Vagina (tissue), 2 donors: Measurements from ENCODE around the gene ANKRD10. TPM values are rescaled to one million over a fixed set of nuclear protein-coding genes. Genes with fewer than 3 reads are reported as not detected.

Experiments used
- DNase-seq, 2 donors: peaks; one replicate each; pipeline ENCODE4 v3.0.0-alpha.2; 2017; ENCODE audit errors: extremely low spot score in 2 of 2
- H3K27ac ChIP-seq: fragments of 200-600 bp; sonication (generic); one replicate; pipeline ENCODE4 v1.5.1; 2019
- H3K27me3 ChIP-seq: fragments of 200-600 bp; sonication (generic); one replicate; pipeline ENCODE4 v1.5.1; 2019
- H3K36me3 ChIP-seq, 2 donors: fragments of 200-600 bp; sonication (generic); one replicate each; pipeline ENCODE4 v1.5.1; 2017 to 2019
- H3K4me1 ChIP-seq: fragments of 200-600 bp; sonication (generic); one replicate; pipeline ENCODE4 v1.5.1; 2019
- H3K4me3 ChIP-seq, 2 donors: fragments of 200-600 bp; sonication (generic); 1 replicate in 1 of 2; 2 replicates in 1 of 2; pipeline ENCODE4 v1.5.1; 2016 to 2019
- H3K9me3 ChIP-seq: fragments of 200-600 bp; sonication (generic); one replicate; pipeline ENCODE4 v1.5.1; 2019
- POLR2A ChIP-seq, 2 donors: fragments of 450-650 bp; IDR thresholded peaks; one replicate each; pipeline ENCODE4 v1.6.1; 2017; ENCODE audit warnings: antibody characterized with exemption in 2 of 2, mild to moderate bottlenecking in 2 of 2, moderate library complexity in 2 of 2
- POLR2AphosphoS5 ChIP-seq, 2 donors: sonication (generic); formaldehyde crosslinking; IDR thresholded peaks; one replicate each; pipeline ENCODE4 v1.9.0; 2017; ENCODE audit warnings: antibody characterized with exemption in 2 of 2, mild to moderate bottlenecking in 2 of 2, low read depth in 1 of 2; ENCODE audit not compliant: insufficient read depth in 1 of 2
- intact Hi-C: fragments of 100-400 bp; cut with DNase I; formaldehyde crosslinking; loops from one replicate; pipeline ENCODE4 v1.15.1; 2023
- total RNA-seq: library from RNA; depleted of rRNA; stranded (reverse); fragments of >200 nt; gene quantifications from one replicate; pipeline ENCODE4 v1.2.3, GENCODE V29; 2016
- TF ChIP-seq, protein P1 (sequence below), 3 experiments: fragments of 450-650 bp in 2 of 3; fragments of 200-600 bp in 1 of 3; sonication (generic) in 1 of 3; IDR thresholded peaks; one replicate each; pipeline ENCODE4 v1.5.1; 2017 to 2019; ENCODE audit warnings: antibody characterized with exemption in 3 of 3, mild to moderate bottlenecking in 2 of 3, moderate library complexity in 2 of 3

ANKRD10 gene
- total RNA-seq, 1 donor from 2014 or later, result 114 TPM

DNA sequence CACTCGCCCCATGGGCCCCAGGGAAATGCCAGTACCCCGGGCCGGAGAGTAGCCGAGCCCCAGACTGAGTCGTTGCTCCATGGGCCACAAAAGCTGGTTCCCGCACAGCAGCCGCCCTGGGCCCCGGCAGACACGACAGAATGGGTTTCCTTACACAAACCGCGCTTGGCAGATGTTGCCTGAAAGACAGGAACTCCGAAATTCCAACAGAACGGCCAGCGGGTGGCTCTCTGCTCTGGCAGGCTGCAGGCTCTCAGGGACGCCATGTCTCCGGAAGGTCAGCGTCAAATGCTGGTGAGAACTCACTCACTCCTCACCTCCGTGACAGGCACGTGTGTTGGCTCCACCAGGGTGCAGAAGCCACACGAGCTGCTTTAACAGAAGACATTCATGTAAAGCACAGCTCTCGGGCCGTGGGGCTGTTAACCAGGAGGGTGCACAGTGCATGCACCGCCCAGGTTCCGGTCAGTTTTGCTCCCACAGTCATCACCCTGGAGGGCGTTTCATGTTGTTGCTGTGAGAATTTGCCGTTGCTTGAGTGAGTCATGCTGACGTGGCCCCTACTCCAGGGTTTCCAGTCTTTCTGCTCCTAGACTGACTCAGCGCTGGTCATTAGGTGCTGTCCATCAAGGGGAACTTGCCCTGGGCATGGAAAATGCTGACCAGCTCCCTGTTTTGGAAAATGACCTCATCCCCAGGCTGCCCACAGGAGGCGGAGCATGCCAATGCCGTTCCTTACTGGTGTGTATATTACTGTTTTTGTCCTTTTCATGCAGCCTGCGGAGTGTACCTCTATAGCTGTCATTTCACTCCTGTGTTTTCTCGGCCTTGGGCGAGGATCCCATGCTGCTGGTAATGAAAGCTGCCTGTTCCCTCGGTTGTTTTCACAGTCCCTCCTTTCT lies 44.8 kb downstream of the ANKRD10 start:
- TF ChIP-seq POLR2A (IDR thresholded peaks at IDR 0.05), result no peak
- peak; percentile 89 to 94 for TF ChIP-seq POLR2AphosphoS5 (IDR thresholded peaks at IDR 0.05; ENCODE audit: insufficient read depth in 1 of 2, low read depth in 1 of 2)
- TF ChIP-seq, protein P1, sequence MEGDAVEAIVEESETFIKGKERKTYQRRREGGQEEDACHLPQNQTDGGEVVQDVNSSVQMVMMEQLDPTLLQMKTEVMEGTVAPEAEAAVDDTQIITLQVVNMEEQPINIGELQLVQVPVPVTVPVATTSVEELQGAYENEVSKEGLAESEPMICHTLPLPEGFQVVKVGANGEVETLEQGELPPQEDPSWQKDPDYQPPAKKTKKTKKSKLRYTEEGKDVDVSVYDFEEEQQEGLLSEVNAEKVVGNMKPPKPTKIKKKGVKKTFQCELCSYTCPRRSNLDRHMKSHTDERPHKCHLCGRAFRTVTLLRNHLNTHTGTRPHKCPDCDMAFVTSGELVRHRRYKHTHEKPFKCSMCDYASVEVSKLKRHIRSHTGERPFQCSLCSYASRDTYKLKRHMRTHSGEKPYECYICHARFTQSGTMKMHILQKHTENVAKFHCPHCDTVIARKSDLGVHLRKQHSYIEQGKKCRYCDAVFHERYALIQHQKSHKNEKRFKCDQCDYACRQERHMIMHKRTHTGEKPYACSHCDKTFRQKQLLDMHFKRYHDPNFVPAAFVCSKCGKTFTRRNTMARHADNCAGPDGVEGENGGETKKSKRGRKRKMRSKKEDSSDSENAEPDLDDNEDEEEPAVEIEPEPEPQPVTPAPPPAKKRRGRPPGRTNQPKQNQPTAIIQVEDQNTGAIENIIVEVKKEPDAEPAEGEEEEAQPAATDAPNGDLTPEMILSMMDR (IDR thresholded peaks at IDR 0.05), result peak in 1 of 3 experiments; percentile 30
- Histone ChIP-seq H3K27ac (peak overlapping the region; percentile 86), H3K36me3 (no peaks in the 10 kb centered on the region), H3K4me3 (peak overlapping the region; percentile 20), H3K9me3 (no peaks in the 10 kb centered on the region), H3K4me1 (peaks cover 43% of the 10 kb centered on the region), H3K27me3 (no peaks in the 10 kb centered on the region)
- DNase-seq, result peak in 1 of 2 donors; percentile 98
- intact Hi-C loops, result no loop called here

DNA sequence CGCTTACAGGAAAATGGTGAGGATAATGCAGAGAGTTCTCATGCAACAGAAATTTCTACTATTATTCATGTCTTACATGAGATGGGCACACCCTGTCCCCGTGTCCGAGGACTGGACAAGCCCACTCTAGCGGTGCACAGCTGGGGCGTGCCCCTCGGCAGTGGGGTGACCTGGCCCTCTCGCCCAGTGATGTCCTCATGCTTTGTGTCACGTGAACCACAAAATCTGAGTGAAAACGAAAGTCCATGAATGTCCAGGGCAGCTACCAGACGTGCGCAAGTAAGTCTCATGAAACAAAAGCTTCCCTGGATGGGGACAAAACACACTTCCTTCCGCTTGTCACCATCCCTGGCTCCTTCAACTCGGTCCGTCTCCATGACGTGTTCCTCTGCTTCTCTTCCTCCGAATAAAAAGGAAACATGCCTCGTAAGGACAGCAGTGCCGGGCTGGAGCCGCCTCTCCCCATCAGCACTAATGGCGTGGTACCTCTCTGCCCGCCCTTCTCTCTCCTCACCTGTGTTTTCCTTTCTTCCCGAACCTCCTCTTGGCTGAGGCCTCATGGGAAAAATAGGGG lies 45.6 kb downstream of the ANKRD10 start:
- Histone ChIP-seq H3K36me3 (no peaks in the 10 kb centered on the region), H3K27me3 (no peaks in the 10 kb centered on the region), H3K4me3 (peak overlapping the region; percentile 20), H3K4me1 (peaks cover 36% of the 10 kb centered on the region), H3K9me3 (no peaks in the 10 kb centered on the region), H3K27ac (peak overlapping the region; percentile 86)
- TF ChIP-seq, protein P1 (IDR thresholded peaks at IDR 0.05), result no peak
- TF ChIP-seq POLR2AphosphoS5 (IDR thresholded peaks at IDR 0.05; ENCODE audit: insufficient read depth in 1 of 2, low read depth in 1 of 2), result no peak
- TF ChIP-seq POLR2A (IDR thresholded peaks at IDR 0.05), result no peak
- DNase-seq, result no peak
- intact Hi-C loops, result no loop called here

DNA sequence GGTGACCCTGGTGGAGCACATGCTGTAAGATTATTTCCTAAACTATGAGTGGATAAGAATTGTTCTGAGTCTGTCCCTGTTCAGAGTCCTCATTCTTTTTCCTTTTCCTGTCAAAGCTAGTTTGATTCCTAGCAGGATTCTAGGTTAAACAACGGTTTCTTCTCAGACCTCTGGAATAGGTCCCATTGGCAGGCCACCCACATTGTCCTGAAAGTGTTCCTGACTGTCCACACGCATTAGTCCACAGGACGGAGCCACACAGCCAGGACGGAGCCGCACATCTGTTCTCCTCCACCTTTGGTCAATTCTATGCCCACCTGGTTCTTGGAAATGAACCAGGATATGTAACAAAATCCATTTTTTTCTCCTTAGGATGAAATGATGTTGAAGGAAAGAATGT lies 46.1 kb downstream of the ANKRD10 start:
- Histone ChIP-seq H3K4me1 (peaks cover 30% of the 10 kb centered on the region), H3K4me3 (no peak overlapping the region), H3K27ac (peak overlapping the region; percentile 86), H3K27me3 (no peaks in the 10 kb centered on the region), H3K36me3 (no peaks in the 10 kb centered on the region), H3K9me3 (no peaks in the 10 kb centered on the region)
- intact Hi-C loops, result no loop called here
- TF ChIP-seq, protein P1 (IDR thresholded peaks at IDR 0.05), result no peak
- no peak for TF ChIP-seq POLR2AphosphoS5 (IDR thresholded peaks at IDR 0.05; ENCODE audit: insufficient read depth in 1 of 2, low read depth in 1 of 2)
- TF ChIP-seq POLR2A (IDR thresholded peaks at IDR 0.05), result no peak
- DNase-seq, result no peak

DNA sequence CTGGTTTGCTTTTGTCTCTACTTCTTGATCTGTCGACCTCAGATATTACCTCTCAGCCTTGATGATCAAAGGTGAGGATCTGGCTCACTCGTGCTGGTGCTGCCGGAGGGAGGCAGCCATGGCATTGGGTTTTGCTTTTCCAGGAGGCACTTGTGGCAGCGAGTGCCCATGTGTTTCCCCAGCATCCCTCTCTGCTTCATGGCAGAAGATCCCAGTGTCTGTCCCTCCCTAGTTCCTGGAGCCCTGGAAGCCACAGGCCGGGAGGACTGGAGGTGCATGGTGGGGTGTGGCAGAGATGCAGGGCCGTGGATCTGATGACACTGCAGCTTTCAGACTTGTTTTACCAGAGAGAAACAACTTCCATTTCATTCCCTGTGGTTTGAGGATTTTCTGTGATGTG lies 47.5 kb downstream of the ANKRD10 start:
- TF ChIP-seq POLR2A (IDR thresholded peaks at IDR 0.05), result no peak
- TF ChIP-seq, protein P1 (IDR thresholded peaks at IDR 0.05), result no peak

More for the DNA sequence above, 47.5 kb downstream of the ANKRD10 start:
- no peak overlapping the region for H3K27ac ChIP-seq
- H3K36me3 ChIP-seq, result no peaks in the 10 kb centered on the region
- H3K27me3 ChIP-seq, result no peaks in the 10 kb centered on the region
- H3K4me1 ChIP-seq, result peaks cover 28% of the 10 kb centered on the region
- intact Hi-C loops, result no loop called here
- no peak overlapping the region for H3K4me3 ChIP-seq
- no peak for DNase-seq
- no peaks in the 10 kb centered on the region for H3K9me3 ChIP-seq
